Endothelial cell of umbilical vein (primary cell): ENCODE data around the gene IL4I1. TPM values are rescaled to one million over a fixed set of nuclear protein-coding genes. Genes with fewer than 3 reads are reported as not detected.

ENCODE experiments used
- BruUV-seq: library from RNA; stranded (reverse); fragments of 400-500 nt; replicated peaks from 2 replicates; lab custom pipeline; 2021; lab: Mats Ljungman, UMichigan
- CTCF ChIA-PET: fragments of 300-600, 350-600 bp; sonication (Branson Sonifier 250); formaldehyde crosslinking; loops from one replicate; lab custom pipeline; 2021; ENCODE audit warnings: antibody characterized with exemption, inconsistent platforms; lab: Charles Lee
- POLR2A ChIA-PET: fragments of 300-600, 350-600 bp; sonication (Branson Sonifier 250); formaldehyde crosslinking; loops from one replicate; lab custom pipeline; 2021; ENCODE audit warnings: antibody characterized with exemption, inconsistent platforms; lab: Charles Lee
- DNase-seq: peaks from one replicate; pipeline ENCODE4 v3.0.0-alpha.2; 2011; ENCODE audit warnings: low read depth, low spot score
- FAIRE-seq: peaks from 2 replicates; lab custom pipeline; 2011; peaks lifted over from hg19 to GRCh38; lab: Jason Lieb, UNC
- H2AFZ ChIP-seq: 2 replicates; pipeline ENCODE4 v1.6.0; 2012; ENCODE audit warnings: low read depth, low read length, control low read depth, inconsistent platforms
- H3K27ac ChIP-seq: 2 replicates; pipeline ENCODE4 v1.5.1; 2011; ENCODE audit warnings: low read depth, mild to moderate bottlenecking, control low read depth, low read length, moderate library complexity; ENCODE audit not compliant: insufficient read depth
- H3K27me3 ChIP-seq, 2 experiments: 2 replicates each; pipeline versions ENCODE4 v1.6.0 to v1.6.1; 2011; ENCODE audit warnings: low read length in 2 of 2, mixed read lengths in 1 of 2; ENCODE audit not compliant: control insufficient read depth in 2 of 2, insufficient read depth in 2 of 2
- H3K36me3 ChIP-seq, 2 experiments: 2 replicates in 1 of 2; 3 replicates in 1 of 2; pipeline ENCODE4 v1.5.1; 2011; ENCODE audit warnings: low read length in 2 of 2, mild to moderate bottlenecking in 1 of 2, moderate library complexity in 1 of 2; ENCODE audit not compliant: control insufficient read depth in 2 of 2, insufficient read depth in 2 of 2; ENCODE audit errors: extremely low read depth in 1 of 2
- H3K4me1 ChIP-seq: 3 replicates; pipeline ENCODE4 v1.5.1; 2011; ENCODE audit warnings: mild to moderate bottlenecking, low read length; ENCODE audit not compliant: control insufficient read depth, insufficient read depth; ENCODE audit errors: extremely low read depth
- H3K4me2 ChIP-seq: 2 replicates; pipeline ENCODE4 v1.6.1; 2011; ENCODE audit warnings: low read length, control low read depth, mixed read lengths; ENCODE audit not compliant: insufficient read depth
- H3K4me3 ChIP-seq, 3 experiments: fragments of 200-600 bp in 1 of 3; sonication (generic), shearing (Covaris generic) in 1 of 3; replicated peaks in 1 of 3; 2 replicates each; pipeline ENCODE4 v1.5.1; 2011 to 2016; ENCODE audit warnings: control low read depth in 3 of 3, low read length in 3 of 3, mild to moderate bottlenecking in 2 of 3, inconsistent platforms in 1 of 3, low read depth in 1 of 3, moderate library complexity in 1 of 3; ENCODE audit not compliant: insufficient read depth in 1 of 3
- H3K79me2 ChIP-seq: 2 replicates; pipeline ENCODE4 v1.6.0; 2012; ENCODE audit warnings: low read length, inconsistent platforms; ENCODE audit not compliant: control insufficient read depth, insufficient read depth
- H3K9ac ChIP-seq: replicated peaks from 2 replicates; pipeline ENCODE3; 2011; ENCODE audit warnings: low read length, control low read depth; ENCODE audit not compliant: insufficient read depth; ENCODE audit errors: extremely low read depth
- H3K9me1 ChIP-seq: replicated peaks from 3 replicates; pipeline ENCODE4 v1.6.0; 2011; ENCODE audit warnings: mild to moderate bottlenecking, low read length; ENCODE audit not compliant: control insufficient read depth, insufficient read depth; ENCODE audit errors: extremely low read depth
- H3K9me3 ChIP-seq: replicated peaks from 2 replicates; pipeline ENCODE4 v1.5.1; 2012; ENCODE audit warnings: low read length, inconsistent platforms; ENCODE audit not compliant: control insufficient read depth, insufficient read depth
- H4K20me1 ChIP-seq: replicated peaks from 2 replicates; pipeline ENCODE3; 2011; ENCODE audit warnings: mild to moderate bottlenecking, low read length; ENCODE audit not compliant: control insufficient read depth, insufficient read depth; ENCODE audit errors: extremely low read depth
- MYC ChIP-seq: IDR thresholded peaks from one replicate; pipeline ENCODE4 v1.6.1; 2011; ENCODE audit warnings: mild to moderate bottlenecking, low read depth, low read length
- dilution Hi-C: fragments of 300-500 bp; cut with MboI; formaldehyde crosslinking; loops from one replicate; pipeline ENCODE4 v1.15.0; 2019; ENCODE audit warnings: low sequenced_read_pairs; ENCODE audit not compliant: extremely low pct_ligation_motif_present
- intact Hi-C: fragments of 100-400 bp; cut with micrococcal nuclease; formaldehyde crosslinking; loops from one replicate; pipeline ENCODE4 v1.10.0; 2022
- polyA plus RNA-seq, 4 experiments: library from polyadenylated mRNA; depleted of rRNA in 3 of 4; stranded (reverse) in 3 of 4; unstranded in 1 of 4; fragments of >200 nt; gene quantifications; 2 replicates each; pipeline versions ENCODE4 v1.2.1 to v1.2.3, GENCODE V29; 2011 to 2012; ENCODE audit warnings: missing spikeins in 1 of 4
- total RNA-seq: library from RNA; stranded (reverse); gene quantifications from 2 replicates; pipeline ENCODE4 v1.2.3, GENCODE V29; 2021
- TF ChIP-seq, protein P1 (sequence below), 2 donors: IDR thresholded peaks; 1 replicate in 1 of 2; 2 replicates in 1 of 2; pipeline ENCODE4 v1.5.1; 2011; ENCODE audit warnings: low read length in 2 of 2, mild to moderate bottlenecking in 2 of 2, moderate library complexity in 2 of 2, control low read depth in 1 of 2, inconsistent platforms in 1 of 2, low read depth in 1 of 2; ENCODE audit not compliant: insufficient read depth in 1 of 2; ENCODE audit errors: extremely low read depth in 1 of 2
- TF ChIP-seq, protein P2 (sequence below): IDR thresholded peaks from 2 replicates; pipeline ENCODE4 v1.6.1; 2011; ENCODE audit not compliant: insufficient read depth, insufficient read length

Gene IL4I1
- total and polyA plus RNA-seq, 2 donors (not counting 3 experiments of a cell fraction or from before 2014, with no cell fraction given), result 5.0 to 5.6 TPM

DNA sequence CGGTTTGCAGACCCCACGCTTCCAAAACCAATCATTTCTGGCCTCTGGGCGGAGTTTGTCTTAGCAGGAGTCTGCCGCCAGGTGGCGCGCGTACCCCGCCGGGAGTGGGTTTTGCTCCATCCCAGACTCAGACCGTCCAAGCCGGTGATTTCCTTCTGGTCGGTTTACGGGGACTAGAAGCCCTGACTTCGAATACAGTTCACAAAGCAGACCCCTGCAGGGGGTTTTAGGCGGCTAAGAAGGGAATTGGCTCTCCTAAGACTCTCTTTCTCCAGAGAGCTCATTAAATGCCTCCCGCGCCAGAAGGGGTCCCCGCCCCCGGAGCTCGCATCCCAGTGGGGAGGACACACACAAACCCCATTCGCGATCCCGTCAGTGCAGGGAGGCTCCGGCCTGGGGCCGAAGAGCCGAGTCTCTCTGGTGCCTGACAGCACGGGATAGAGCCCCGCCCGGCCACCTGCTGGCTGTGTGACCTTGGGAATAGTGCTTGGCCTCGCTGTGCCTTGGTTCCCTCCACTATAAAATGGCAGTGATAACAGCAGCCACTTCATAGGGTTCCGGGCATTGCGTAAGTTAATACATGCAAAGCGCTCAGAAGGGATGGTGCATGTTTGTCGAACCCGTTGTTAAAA, 41.2 kb upstream of the IL4I1 start:
- H3K4me2 ChIP-seq, result peak overlapping the region; percentile 79
- H3K36me3 ChIP-seq, result peaks cover 0 to under 1% of the 10 kb centered on the region in 2 experiments
- CTCF ChIA-PET, result interaction anchor here (0.6 to 1.9 kb wide), 13 partner anchors 10 to 198 kb away, joined by 3 to 13 read pairs (median 5); no protein-coding TSS in a partner anchor
- H3K27me3 ChIP-seq, result no peaks in the 10 kb centered on the region
- no peaks in the 10 kb centered on the region for H3K9me1 ChIP-seq
- H3K27ac ChIP-seq, result no peak overlapping the region
- H2AFZ ChIP-seq, result peak overlapping the region; percentile 39
- DNase-seq, result peak; percentile 67
- intact Hi-C loops (loop anchor here (1.0 kb wide), 1 partner anchor 45 kb away; no protein-coding TSS in a partner anchor), dilution Hi-C loops (no loop called here)
- H3K4me3 ChIP-seq, result peak overlapping the region in 1 of 3 experiments; percentile 19
- TF ChIP-seq MYC, result no peak
- TF ChIP-seq, protein P1, sequence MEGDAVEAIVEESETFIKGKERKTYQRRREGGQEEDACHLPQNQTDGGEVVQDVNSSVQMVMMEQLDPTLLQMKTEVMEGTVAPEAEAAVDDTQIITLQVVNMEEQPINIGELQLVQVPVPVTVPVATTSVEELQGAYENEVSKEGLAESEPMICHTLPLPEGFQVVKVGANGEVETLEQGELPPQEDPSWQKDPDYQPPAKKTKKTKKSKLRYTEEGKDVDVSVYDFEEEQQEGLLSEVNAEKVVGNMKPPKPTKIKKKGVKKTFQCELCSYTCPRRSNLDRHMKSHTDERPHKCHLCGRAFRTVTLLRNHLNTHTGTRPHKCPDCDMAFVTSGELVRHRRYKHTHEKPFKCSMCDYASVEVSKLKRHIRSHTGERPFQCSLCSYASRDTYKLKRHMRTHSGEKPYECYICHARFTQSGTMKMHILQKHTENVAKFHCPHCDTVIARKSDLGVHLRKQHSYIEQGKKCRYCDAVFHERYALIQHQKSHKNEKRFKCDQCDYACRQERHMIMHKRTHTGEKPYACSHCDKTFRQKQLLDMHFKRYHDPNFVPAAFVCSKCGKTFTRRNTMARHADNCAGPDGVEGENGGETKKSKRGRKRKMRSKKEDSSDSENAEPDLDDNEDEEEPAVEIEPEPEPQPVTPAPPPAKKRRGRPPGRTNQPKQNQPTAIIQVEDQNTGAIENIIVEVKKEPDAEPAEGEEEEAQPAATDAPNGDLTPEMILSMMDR (IDR thresholded peaks at IDR 0.05; ENCODE audit: extremely low read depth in 1 of 2, insufficient read depth in 1 of 2, low read depth in 1 of 2, low read length in 2 of 2), result peak; percentile 83 to 97
- peak; percentile 96 for FAIRE-seq
- peaks cover 3% of the 10 kb centered on the region for H3K4me1 ChIP-seq
- H3K9ac ChIP-seq, result no peak overlapping the region
- no peaks in the 10 kb centered on the region for H3K9me3 ChIP-seq
- BruUV-seq, result no TSS peak
- POLR2A ChIA-PET, result no interaction called here
- H4K20me1 ChIP-seq, result no peaks in the 10 kb centered on the region
- H3K79me2 ChIP-seq, result no peaks in the 10 kb centered on the region

DNA sequence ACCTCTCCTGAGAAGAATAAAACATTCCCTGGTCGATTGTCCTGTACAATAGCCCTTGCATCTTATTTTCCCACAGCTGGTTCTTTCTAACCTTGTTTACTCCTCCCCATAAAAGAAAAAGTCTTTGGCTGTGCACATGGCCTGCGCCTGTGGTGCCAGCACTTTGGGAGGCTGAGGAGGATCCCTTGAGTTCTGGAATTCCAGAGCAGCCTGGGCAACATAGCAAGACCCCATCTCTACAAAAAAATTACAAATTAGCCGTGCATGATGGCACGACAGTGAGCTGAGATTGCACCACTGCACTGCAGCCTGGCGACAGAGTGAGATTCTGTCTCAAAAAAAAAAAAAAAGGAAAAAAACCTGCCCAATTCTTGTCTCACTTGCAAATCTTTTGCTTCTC, 39.9 kb upstream of the IL4I1 start:
- H3K79me2 ChIP-seq, result no peaks in the 10 kb centered on the region
- no peak overlapping the region for H2AFZ ChIP-seq
- intact Hi-C loops (no loop called here), dilution Hi-C loops (no loop called here)
- no peak for FAIRE-seq
- no peaks in the 10 kb centered on the region for H3K27me3 ChIP-seq
- TF ChIP-seq, protein P2, sequence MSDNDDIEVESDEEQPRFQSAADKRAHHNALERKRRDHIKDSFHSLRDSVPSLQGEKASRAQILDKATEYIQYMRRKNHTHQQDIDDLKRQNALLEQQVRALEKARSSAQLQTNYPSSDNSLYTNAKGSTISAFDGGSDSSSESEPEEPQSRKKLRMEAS, result no peak
- peaks cover 0 to 3% of the 10 kb centered on the region in 2 experiments for H3K36me3 ChIP-seq
- H3K4me3 ChIP-seq, result no peak overlapping the region
- H3K4me2 ChIP-seq, result no peak overlapping the region
- no peaks in the 10 kb centered on the region for H3K9me3 ChIP-seq
- no peaks in the 10 kb centered on the region for H4K20me1 ChIP-seq
- H3K27ac ChIP-seq, result no peak overlapping the region
- H3K4me1 ChIP-seq, result peaks cover 3% of the 10 kb centered on the region
- CTCF ChIA-PET, result interaction anchor here (1.0 to 1.8 kb wide), 5 partner anchors 14 to 200 kb away, joined by 3 to 8 read pairs (median 4); no protein-coding TSS in a partner anchor
- BruUV-seq, result no TSS peak
- POLR2A ChIA-PET, result no interaction called here
- H3K9me1 ChIP-seq, result no peaks in the 10 kb centered on the region
- DNase-seq, result no peak
- H3K9ac ChIP-seq, result no peak overlapping the region
